GM21529 (cell line): ENCODE data around the gene ADGRA1.
"Not testable (repeated sequence)": the region's sequence is repeated elsewhere in the genome, so short reads cannot be mapped to it uniquely, and the experiment has no call there.

Source experiments
- ATAC-seq: cut with Tn5 transposase; IDR thresholded peaks from one replicate; pipeline ENCODE4 v1.9.1; 2021; ENCODE audit not compliant: unreplicated experiment

ADGRA1 gene

DNA sequence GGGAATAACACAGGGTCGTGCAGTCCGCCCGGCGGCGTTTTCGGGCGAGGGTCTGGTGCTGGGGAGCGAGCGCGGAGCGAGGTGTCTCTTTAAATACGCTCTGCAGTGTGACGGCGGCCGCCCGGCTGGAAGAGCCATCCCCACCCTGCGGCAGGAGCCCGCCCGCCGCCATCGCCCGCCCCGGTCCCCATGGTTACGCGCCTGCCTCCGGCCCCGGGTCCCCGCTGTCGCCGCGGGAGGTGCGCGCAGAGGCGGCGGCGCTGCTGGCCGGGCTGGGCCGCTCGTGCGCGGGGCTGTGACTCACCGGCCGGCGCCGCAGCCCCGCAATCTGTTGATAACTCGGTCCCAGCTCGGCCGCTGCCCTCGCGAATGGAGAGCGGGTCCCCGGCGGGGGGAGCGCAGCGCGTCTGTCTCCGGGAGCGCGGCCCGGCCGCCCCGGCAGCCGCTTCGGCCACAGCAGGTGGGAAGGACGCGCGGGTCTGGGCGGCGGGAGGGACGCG, at the start of gene ADGRA1:
Gene ADGRA1 (plus strand): TSS at position 246 of the 500 bp plus-strand sequence. CDS start 986 bp downstream, outside the sequence.
- no peak for ATAC-seq

DNA sequence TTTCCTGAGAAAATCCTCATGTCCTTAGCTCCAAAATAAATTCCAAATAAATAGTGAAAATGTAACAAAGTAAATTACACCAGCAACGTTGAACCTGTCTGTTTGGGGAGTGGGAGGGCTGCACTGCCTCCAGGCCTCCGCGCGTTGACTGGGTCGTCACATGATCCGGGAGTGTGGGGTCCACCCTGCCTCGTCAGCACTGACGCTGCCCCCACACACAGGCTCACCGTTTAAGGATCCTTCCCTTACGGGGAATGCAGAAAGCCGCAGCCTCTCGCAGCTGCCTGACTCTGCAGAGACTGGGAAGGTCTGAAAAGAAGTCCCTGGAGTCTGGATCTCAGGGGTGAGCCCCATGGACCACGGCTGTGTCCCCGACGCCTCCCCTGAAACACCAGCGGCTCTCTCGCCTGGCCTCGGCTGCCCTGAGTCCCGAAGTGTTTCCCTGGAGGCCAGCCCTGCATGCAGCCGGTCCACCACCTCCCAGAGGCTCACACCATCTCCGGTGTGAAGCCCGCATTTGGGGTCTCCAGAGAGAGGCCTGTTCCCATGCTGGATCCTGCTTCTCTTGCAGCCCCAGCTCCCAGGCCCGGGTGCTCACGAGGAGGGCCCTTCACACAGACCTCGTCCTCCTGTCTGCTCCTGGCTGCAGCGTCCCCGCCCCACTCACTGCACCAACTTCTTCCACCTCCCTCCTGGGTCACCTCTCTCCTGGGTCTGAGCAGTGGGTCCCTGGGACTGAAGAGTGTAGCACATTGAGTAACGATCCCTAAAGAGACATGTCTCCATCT, 49.5 kb upstream of the ADGRA1 start:
- ATAC-seq, result no peak

DNA sequence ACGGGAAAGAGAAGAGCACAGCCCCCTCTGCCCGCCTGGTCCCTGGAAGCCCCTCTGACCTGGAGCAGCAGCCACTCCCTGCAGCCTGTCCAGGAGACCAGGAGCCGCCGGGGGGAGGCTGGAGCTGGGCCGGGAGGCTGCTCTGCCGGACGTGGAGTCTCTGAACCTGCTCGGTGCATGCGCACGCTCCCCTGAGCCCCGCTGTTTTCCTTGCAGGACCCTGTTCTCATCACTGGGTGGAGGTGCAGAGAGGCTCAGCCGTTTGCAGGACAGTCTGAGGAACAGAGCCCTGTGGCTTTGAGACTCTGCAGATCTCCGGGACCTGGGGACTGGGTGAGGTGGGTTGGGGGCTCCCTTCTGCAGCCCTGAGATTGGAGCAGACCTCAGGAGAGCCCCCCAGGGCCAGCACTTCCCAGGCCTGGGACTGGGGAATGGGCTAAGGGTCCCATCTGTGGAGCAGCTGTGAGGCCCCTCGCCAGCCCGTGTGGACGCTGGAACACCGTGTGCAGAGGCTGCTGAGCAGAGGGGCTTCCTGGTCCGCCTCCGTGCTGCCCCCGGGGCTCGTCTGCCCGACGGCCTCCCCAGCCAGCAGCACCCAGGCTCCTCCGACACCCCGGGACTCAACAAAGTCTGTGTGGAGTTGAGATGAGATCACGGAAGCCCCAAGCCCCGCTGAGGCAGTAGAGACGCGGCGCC, 48.5 kb upstream of the ADGRA1 start:
- no peak for ATAC-seq

DNA sequence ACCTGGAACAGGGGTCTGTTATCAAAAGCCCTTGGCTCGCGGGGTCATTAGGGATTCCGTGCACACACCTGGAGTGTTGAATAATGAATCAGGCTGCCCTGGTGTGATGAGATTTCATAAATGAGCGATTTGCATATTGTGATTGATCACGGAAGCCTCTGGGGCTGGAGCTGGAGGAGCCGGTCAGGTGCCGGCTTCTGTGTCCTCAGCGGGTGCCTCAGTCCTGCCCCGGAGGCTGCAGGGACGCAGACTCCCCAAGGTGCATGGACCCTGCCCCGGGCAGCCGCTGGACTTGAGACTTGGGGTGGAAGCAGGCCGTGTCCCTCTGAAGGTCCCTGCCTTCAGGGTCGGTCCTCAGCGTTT, 47.9 kb upstream of the ADGRA1 start:
- ATAC-seq, result no peak

GRCh38 chr10:133040198-133040597, 47.5 kb upstream of the ADGRA1 start:
- no peak for ATAC-seq

DNA sequence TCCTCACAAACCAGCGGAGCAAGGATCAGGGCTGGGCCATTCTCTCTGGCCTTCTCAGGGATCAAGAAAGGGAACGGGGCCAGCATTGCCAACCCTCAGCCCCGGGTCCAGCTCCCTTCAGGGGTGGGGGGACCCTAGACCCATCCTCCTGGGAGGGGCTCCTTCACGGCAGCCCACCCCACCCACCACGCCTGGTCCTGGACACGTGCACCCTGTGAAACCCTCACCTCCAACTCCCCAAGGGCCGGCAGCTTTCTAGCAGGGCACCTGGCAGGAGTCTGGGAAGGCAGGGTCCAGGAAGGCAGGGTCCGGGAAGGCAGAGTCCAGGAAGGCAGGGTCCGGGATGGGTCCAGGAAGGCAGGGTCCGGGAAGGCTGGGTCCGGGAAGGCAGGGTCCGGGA, 46.6 kb upstream of the ADGRA1 start:
- ATAC-seq, result no peak

DNA sequence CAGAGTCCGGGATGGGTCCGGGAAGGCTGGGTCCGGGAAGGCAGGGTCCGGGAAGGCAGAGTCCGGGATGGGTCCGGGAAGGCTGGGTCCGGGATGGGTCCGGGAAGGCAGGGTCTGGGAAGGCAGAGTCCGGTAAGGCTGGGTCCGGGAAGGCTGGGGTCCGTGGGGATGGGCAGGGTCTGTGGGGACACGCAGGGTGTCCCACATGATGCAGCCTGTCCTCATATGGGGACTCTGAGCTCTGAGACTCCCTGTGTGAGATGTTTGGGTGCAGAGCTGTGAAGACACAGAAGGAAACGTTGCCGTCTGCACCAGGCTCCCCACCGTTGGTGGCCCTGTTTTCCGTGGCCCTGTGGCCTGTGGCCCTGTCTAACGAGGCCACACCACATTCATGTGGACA, 45.7 kb upstream of the ADGRA1 start:
- no peak for ATAC-seq

- ATAC-seq, result no peak
These were observed 44.9 kb upstream of the ADGRA1 start for GRCh38 chr10:133042816-133043215.

GRCh38 chr10:133043541-133044225, 44.0 kb upstream of the ADGRA1 start:
- ATAC-seq, result no peak

GRCh38 chr10:133044401-133044811, 43.3 kb upstream of the ADGRA1 start:
- ATAC-seq, result no peak

- no peak for ATAC-seq
These were observed 42.0 kb upstream of the ADGRA1 start for GRCh38 chr10:133045556-133046389.

DNA sequence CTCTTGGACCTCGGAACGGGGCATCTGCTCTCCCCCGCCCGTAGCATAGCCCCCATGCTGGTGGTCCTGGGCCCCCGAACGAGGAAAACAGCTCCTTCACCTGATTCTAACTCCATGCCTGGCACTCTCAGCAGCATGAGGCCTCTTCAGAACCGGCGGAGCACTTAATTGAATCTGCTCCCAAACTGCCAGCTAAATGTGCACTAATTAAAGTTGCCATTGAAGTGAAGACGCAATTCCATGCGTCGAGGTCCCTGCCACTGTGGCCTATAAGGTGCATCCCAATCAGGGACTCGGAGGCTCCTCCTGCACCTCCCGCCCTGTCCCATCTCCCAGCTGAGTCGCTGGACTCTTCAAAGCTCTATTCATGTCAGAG, 41.3 kb upstream of the ADGRA1 start:
- no peak for ATAC-seq

DNA sequence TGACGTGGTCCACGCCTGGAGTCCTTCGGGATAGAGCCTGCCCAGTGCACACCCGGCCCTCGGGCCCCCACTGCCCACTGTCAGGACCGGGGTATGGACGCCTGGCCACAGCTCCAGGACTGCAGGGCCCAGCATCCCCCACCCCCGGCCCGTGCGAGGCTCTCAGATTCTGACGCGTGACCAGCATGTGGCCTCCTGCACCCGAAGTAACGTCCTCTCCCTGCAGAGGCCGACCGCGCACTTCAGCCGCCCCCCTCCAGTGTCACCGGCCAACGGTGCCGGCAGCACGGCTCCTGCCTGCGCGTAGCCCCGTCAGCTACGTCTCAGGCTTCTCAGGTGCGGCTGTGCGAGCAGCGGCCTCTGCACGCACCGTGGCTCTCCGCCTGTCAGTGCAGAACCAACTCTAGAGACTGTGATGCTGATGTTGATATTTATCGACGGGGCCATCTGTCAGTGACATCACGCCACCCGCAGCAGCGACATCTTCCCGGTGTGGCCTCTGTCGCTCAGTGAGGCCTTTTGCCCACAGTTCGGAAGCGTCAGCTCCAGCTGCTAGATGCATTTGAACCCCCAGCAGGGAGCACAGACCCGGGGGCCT, 40.1 kb upstream of the ADGRA1 start:
- no peak for ATAC-seq

DNA sequence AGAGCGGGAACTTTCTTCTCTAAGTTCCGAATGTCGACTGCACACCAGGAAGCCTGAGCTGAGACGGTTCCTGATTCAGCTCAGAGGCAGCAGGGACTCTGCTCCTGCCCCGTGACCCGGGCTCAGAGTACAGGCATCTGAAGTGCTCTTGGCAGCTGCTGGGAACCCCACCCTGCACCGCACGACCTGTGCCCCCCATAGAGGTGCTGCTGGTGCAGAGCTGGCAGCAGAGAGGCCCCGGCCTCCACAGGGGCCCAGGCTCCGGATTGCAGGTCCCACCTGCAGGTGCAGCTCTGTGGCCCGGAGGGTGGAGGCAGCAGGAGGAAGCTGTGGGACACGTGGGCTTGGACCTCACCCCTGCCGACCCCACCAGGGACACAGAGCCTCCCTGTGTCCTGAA, 39.5 kb upstream of the ADGRA1 start:
- ATAC-seq, result no peak

- ATAC-seq, result no peak
These were observed 38.8 kb upstream of the ADGRA1 start for GRCh38 chr10:133048926-133049325.

DNA sequence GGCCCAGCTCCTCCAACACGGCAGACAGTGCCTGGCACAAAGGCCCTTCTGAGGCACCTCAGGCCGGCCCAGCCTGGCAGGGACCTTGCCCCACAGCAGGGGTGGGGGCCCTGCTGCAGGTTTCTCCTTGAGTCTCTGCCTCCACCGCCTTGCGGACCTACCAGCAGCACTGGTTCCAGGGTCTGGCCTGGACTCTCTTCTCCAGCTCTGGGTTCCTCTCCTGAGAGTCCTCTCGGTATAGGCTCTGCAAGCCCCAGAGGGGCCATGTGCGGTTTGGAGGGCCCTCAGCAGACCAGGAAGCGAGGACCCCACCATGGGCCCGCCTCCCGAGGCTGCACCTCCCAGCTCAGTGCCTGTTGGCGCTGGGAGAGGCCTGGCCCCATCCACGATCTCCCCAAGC, 38.1 kb upstream of the ADGRA1 start:
- ATAC-seq, result no peak

GRCh38 chr10:133050371-133050770, 37.4 kb upstream of the ADGRA1 start:
- no peak for ATAC-seq

DNA sequence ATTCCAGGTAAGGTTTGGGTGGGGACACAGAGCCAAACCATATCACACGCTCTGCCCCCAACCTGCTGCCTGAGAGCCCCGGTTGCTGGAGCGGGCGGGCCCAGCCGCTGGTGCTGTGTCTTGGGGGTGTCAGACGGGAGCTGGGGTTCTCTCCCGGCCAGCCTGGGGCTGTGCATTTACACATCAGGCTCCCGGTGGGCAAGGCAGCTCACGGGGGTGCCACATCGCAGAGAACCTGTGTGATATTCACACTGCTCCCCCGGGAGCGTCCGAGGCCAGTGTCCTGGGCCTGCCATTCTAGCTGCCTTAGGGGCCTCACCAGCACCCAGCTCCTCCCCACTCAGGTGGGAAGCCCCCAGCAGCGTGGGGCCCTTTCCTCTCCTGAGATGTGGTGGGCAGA, 35.6 kb upstream of the ADGRA1 start:
- no peak for ATAC-seq

DNA sequence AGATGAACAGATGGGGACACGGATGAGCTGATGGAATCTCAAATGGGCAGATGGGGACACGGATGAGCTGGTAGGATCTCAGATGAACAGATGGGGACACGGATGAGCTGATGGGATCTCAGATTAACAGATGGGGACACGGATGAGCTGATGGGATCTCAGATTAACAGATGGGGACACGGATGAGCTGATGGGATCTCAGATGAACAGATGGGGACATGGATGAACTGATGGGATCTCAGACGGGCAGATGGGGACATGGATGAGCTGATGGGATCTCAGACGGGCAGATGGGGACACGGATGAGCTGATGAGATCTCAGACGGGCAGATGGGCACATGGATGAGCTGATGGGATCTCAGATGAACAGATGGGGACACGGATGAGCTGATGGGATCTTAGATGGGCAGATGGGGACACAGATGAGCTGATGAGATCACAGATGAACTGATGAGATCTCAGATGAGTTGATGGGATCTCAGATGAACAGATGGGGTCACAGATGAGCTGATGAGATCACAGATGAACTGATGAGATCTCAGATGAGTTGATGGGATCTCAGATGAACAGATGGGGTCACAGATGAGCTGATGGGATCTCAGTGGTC, 34.1 kb upstream of the ADGRA1 start:
- ATAC-seq, result not testable (repeated sequence)

DNA sequence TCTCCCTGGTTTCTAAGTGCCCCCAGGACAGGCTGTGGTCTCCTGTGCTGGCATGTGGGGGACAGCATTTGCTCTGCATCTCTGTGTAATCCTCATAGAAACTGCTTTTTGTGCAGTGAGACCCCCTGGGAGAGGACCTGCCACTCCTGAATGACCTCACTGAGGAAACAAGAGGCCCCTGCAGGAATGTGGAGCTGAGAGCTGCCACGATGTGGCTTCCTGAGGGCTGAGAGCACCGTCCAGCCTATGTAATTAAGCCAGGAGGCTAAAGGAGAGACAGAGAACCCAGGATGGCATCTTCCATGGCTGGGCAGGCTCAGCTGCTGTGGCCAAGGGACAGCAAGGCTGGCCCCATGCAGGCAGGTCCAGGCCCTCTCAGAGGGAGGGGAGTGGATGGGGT, 32.3 kb upstream of the ADGRA1 start:
- ATAC-seq, result no peak
